GM18526 (cell line): Measurements from ENCODE around the gene ADCY9.

ENCODE experiments used
- POLR2A ChIP-seq: IDR thresholded peaks from 3 replicates; pipeline ENCODE4 v1.6.1; 2011; ENCODE audit not compliant: insufficient read length; ENCODE audit errors: extremely low read depth

ADCY9 gene

DNA sequence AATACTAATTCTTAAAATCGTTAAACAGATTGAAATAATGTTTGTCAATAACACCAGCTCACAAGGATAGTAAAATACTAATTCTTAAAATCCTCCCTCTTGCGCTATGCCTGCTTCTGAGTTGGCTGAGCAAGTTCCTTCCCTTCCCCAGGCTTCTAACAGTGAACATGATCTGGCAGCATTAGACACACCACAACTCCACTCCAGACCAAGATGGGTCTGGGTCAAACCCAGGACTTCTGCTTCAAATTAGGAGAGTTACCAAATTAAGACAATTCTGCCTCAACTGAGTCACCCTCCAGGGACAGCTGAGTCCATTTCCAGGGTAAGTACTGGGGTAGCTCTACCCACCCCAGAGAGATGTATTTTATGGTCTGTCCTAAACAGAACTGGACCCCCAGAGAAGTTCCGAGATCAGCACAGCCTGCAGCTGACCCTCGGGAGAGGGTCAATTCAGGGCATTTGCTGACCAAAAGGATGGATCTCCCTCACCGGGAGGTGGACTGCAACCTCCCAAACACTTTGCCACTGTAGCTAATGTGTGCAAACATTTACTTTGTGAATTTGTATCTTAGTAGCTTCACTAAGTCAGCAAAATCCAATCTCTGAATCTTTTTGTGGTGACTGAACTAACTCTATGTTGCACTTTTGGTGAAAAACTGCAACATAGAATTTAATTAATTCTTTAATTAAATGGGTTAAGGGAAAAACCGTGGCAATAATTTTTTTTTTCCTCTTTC, 48.8 kb downstream of the ADCY9 start:
- no peak for TF ChIP-seq POLR2A

DNA sequence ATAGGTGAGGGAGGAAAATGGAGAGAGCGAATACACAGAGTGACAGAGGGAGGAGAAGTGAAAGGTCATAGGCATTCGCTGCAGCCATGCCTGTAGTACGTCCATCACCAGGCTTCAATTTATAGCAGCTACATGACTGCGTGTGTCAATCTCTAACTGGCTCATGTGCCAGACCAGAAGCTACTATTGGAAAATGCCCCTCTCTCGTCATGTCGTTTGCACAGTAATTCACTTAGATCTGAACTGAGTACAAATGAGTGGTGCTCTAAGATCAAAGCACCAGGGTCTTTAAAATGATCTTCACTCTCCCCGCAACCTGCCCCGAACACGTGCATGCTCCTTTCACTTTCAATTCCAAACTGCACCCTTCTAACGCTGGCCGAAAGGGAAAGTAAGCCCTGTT, 51.3 kb downstream of the ADCY9 start:
- no peak for TF ChIP-seq POLR2A

DNA sequence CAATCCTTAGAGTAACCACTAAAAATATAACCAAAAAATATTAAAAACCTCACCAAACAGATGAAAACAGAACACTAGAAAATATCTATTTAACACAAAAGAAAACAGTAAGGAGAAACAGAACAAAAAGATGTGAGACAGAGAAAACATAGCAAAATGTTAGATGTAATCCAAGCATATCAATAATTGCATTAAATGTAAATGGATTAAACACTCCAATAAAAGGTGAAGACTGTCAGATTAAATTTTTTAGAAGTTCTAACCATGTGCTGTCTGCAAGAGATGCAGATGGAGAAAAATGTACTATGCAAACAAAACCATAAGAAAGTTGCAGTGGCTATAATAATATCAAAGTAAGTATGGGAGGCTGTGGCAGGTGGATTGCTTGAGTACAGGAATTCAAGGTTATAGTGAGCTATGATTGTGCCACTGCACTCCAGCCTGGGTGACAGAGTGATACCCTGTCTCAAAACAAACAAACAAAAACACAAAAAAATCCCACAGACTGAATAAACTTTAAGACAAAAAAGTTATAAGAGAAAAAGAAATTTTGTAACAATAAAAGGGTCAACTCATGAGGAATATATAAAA, 53.9 kb downstream of the ADCY9 start:
- TF ChIP-seq POLR2A, result no peak

DNA sequence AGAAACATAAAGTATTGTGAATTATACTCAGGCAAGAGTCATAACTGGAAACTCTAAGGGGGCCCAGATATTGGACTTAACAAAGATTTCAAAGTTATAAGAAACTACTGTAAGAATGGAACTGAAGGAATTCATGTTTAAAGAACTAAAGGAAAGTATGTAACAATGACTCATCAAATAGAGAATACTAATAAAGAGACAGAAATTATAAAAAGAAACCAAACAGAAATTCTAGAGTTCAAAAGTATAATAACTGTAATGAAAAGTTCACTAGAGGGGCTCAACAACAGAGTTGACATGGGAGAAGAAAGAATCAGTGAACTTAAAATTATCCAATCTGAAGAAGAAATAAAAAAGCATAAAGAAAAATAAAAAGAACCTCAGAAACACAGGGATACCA, 55.4 kb downstream of the ADCY9 start:
- no peak for TF ChIP-seq POLR2A

DNA sequence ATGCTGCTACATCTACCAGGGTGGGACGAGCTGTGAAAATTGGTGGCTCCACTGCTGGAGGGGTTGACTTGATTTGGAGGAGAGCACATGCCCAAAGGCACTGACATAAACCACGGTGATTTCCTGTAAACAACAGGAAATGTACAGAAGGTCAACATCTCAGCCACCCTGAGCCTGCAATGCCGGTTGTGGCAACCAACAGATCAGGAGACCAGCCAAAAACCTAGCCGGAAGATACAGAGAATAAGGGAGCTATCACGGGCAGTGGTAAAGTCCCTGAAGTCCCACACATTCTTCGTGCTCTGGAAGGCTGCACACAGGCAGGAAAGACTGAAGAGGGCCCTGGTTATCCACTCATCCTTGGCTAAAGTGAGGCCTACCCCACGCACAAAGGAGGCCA, 56.2 kb downstream of the ADCY9 start:
- no peak for TF ChIP-seq POLR2A

DNA sequence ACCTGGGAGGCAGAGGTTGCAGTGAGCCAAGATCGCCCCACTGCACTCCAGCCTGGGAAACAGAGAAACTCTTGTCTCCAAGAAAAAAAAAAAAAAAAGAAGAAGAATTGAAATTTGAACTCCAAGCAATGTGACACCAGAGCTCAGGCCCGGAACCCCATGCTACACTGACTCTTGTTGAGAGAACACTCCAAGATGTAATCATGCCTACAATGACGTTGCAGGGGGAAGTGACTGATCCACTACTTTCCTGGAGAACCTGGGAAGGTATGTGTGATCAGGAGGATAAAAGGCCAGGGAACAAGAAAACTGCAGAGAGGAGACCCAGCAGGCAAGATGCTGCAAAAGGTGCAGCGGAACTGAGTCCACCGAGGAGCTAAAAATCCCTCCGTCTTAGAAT, 57.9 kb downstream of the ADCY9 start:
- no peak for TF ChIP-seq POLR2A

DNA sequence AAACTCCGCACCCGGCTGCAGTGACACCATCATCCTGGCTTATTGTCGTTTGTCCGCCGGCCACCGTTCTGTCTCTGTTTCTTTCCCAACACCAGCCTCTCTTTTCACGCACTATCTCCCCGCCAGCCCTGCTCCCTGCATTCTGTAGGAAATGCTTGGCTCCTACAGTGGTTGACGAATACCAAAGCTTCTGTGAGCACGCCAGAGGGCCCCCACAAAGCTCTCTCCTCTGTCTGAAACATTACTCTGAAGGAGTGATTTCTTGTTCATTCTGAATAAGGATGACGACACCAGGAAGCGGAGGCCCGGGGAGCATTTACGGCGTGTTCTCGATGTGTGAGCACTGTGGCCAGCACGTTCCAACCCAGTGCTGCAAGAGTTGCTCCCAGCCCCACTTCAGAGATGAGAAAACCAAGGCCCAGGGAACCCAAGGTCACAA, 58.8 kb downstream of the ADCY9 start:
- TF ChIP-seq POLR2A, result no peak

DNA sequence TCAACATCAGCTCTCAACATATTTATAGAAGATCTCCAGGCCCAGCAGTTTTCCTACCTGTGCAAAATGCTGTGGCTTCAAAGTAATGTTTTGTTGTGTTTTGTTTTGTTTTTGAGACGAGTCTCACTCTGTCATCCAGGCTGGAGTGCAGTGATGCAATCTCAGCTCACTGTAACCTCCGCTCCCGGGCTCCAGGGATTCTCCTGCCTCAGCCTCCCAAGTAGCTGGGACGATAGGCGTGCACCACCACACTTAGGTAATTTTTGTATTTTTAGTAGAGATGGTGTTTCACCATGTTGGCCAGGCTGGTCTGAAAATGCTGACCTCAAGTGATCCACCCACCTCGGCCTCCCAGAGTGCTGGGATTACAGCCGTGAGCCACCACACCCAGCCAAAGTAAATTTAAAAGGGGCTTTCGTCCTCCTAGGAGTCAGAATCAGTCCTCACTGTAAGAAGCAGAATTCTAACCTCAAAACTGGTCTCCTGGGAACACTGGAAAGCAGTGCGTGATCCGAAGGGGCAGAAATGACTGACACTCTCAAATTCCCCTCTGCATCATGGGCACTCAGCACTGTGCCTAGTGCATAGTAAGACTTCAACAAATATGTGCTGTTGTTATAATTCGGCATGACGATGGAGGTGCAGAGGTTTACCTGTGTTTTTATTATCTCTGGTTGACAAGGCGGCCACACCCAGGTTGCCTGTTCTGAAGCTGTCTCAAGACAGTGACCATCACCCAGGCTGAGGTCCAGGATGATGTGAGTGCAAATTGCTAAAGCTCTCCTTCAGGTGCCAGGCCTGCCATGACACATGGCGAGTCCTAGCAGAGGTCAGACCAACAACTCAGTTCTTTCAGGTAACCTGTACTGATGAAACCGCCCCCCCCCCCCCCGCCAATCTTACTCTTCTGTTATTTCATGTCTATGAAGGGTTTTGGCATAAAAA, 59.8 kb downstream of the ADCY9 start:
- TF ChIP-seq POLR2A, result no peak

DNA sequence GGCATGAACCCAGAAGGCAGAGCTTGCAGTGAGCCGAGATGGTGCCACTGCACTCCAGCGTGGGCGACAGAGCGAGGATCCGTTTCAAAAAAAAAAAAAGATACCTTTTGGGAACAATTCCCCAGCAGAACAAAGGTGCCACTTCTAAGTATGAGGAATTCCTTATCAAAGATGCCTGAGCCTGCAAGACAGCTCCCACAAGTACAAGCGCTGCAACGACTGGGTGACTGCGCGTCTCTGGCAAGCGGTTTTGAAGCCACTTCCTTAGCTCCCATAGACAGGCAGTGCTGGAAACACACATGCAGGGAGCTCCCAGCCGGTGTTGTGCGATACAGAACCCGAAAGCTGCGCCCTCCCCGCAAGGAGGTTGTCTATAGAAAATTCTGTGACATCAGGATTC, 60.5 kb downstream of the ADCY9 start:
- TF ChIP-seq POLR2A, result no peak

DNA sequence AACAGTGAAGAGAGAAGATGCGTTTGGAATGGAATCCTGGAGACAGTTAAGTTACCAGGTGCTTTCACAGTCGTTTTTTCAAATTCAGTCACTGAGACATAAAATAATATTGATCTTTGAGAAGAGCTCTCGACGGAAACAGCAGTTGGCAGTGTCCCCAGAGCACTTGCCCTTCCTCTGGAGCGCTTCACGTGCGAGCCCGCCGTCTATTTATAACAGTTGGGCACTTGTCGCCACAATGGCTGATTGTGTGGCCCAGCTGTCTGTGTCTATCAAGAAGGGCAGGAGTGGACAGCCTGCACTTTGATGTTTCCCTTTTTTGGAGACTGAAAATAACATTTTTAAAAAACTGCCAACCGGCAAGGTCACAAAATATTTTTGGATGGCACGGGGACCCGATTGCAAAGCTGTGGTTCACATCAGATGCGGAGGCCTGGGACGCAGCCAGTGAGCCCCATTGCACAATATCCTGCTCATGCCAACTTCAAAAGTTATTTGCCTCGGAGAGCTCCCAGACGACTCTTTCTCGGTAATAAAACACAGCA, 62.9 kb downstream of the ADCY9 start:
- no peak for TF ChIP-seq POLR2A

DNA sequence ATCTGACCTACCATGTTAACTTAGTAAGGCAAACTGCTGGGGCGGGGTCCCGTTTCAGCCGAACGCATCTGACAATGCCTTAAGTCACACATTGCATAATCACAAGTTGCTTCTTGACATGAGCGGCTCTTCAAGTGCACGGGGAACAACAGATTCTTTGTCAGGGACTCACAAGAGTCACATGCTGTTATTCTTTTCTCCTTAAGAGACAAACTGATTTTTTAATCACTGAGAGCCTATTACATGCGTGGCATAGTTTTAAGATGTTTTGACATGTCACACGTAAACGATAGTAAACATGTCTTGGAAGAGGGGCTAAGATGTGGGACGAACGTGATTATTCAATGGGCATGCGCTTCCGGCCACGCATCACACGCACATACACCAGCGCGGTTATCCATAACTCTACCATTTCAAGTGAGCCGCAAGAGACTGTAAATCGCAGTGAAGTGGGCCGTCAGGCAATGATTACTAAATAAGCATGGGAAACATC, 63.4 kb downstream of the ADCY9 start:
- TF ChIP-seq POLR2A, result no peak

DNA sequence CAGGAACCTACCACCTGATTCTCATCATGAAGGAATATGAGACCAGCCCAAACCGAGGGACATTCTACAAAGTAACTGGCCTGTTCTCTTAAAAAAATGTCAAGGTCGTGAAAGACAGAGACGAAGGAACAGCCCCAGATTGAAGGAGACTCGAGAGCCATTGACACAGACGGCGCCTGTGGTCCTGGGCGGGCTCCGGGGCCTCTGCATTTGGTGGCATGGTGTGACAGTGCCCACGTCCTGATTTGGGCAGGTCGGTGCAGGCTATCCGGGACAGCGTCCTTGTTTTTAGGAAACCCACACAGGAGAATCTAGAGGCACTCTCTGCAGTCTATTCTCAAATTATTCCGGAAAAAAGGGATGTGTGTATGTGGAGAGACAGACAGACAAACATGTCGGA, 64.1 kb downstream of the ADCY9 start:
- no peak for TF ChIP-seq POLR2A

DNA sequence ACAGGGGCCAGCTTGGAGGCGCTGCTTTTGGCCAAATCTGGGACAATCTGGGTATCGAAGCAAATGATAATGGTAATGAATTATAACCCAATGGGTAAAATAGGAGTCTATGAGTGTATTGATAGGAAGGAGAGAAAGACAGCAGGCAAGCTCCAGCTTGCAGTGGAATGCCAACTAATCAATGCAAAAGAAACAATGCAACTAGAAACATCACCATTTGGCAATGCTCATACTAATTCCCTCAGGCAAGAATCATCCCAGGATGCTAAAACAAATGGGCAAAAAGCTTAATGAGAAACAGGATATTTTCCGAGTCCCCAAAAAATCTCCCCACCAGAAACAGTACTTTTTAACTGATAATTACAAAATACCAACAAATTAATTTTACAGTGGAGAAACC, 64.7 kb downstream of the ADCY9 start:
- TF ChIP-seq POLR2A, result no peak

DNA sequence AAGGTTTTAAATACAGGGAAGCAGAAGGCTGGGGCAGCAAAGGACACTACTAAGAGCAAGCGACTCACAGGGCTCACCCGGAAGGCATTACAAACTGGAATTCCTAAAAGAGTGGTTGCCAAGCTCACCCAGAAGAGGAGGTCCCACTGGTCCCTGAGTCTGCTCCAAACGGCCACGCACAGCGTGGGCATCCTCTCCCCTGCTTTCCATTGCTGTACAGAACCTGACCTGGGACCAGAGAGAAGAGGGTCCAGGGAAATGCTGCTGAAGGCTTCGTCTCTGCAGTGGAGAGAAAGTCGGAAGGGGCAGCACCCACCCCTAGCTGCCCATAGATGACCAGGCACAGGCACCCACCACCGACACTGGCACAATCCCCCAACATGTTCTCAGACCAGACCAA, 67.2 kb downstream of the ADCY9 start:
- TF ChIP-seq POLR2A, result no peak

DNA sequence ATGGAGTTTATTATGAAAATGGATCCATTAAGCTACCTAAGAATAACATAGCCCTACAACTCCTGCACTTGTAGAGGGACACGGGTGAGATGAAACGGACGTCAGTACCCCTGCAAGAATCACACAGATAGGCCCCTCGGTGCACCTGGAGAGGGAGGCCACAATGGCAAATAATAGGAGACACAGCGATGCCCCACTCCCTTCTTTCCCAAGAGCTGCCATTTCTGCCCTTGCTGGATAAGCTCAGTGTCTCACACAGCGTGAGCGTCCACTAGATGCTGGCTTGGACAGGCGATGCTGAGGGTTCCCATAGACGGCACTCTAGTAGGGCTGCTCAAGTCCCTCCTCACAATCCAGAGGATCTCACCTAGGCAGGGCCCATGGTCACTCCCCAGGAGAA, 67.8 kb downstream of the ADCY9 start:
- TF ChIP-seq POLR2A, result no peak

DNA sequence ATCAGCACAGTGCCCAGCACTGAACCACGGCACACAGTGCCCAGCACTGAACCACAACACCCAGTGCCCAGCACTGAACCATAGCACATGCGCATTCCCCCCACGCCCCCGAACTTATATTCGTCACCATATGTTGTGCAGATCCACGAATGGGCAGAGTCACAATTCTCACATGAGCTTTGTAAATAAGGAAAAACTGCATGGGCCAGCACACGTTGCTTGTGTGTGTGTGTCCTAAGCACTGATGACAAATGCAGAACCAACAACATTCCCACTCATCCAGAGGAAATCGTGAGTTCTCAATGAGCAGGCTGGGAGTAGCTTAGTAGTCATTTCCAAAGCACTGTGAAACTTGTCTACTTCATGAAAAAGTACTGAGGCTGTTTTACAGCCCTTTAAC, 70.0 kb downstream of the ADCY9 start:
- TF ChIP-seq POLR2A, result no peak

DNA sequence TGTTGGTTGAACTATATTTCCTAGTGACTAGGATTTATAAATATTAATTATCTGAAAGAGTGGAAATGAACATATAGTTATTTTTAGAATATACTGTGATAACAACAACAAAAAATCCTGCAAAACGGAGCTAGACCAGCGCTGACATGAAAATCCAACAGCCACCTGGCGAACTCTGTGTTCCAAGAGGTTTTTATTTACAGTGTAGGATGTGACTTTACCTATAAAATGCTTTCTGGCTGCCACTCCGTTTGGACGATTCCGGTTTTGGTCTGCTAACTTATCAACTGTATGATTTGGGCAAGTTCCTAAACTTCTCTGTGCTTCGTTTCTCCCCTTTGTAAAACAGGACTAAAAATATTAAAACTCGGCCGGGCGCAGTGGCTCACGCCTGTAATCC, 73.7 kb downstream of the ADCY9 start:
- TF ChIP-seq POLR2A, result no peak
